BJ (cell line): ENCODE data around the gene CHRNA4. TPM values are rescaled to one million over a fixed set of nuclear protein-coding genes. Genes with fewer than 3 reads are reported as not detected.

Source experiments
- CTCF ChIA-PET: fragments of 350-600 bp; formaldehyde crosslinking; extraction: SDS; loops from one replicate; lab custom pipeline; 2021; ENCODE audit warnings: antibody characterized with exemption, inconsistent platforms; lab: Yijun Ruan, JAX
- POLR2A ChIA-PET: fragments of 300-600 bp; sonication (Branson Sonifier 250); formaldehyde crosslinking; extraction: SDS; loops from one replicate; lab custom pipeline; 2021; ENCODE audit warnings: antibody characterized with exemption; lab: Charles Lee
- DNase-seq: peaks from one replicate; pipeline ENCODE4 v3.0.0-alpha.2; 2011; ENCODE audit warnings: low read depth
- H3K27me3 ChIP-seq: 2 replicates; pipeline ENCODE4 v1.6.0; 2011; ENCODE audit warnings: low read length; ENCODE audit not compliant: control insufficient read depth, insufficient read depth
- H3K36me3 ChIP-seq: 2 replicates; pipeline ENCODE4 v1.5.1; 2011; ENCODE audit warnings: low read length; ENCODE audit not compliant: control insufficient read depth, insufficient read depth
- H3K4me3 ChIP-seq: 2 replicates; pipeline ENCODE4 v1.5.1; 2011; ENCODE audit warnings: low read depth, mild to moderate bottlenecking, control low read depth, low read length
- CTCF ChIP-seq: IDR thresholded peaks from 2 replicates; pipeline ENCODE4 v1.5.1; 2011; ENCODE audit warnings: low read depth, mild to moderate bottlenecking, control low read depth, inconsistent platforms, low read length, moderate library complexity; ENCODE audit not compliant: insufficient read depth
- polyA plus RNA-seq: library from polyadenylated mRNA; depleted of rRNA; stranded (reverse); fragments of >200 nt; gene quantifications from 2 replicates; pipeline ENCODE4 v1.2.3, GENCODE V29; 2011

The CHRNA4 gene
- polyA plus RNA-seq, 1 experiment, result not detected

GRCh38 chr20:63320616-63321147 lies 40.5 kb downstream of the CHRNA4 start:
- ChIA-PET CTCF (interaction anchor here (2.1 kb wide), 1 partner anchor 11 kb away, joined by 14 read pairs; no protein-coding TSS in a partner anchor), POLR2A (no interaction called here)

GRCh38 chr20:63320041-63320511 lies 41.1 kb downstream of the CHRNA4 start:
- Histone ChIP-seq H3K36me3 (no peaks in the 10 kb centered on the region), H3K4me3 (no peak overlapping the region), H3K27me3 (peaks cover 5% of the 10 kb centered on the region)
- TF ChIP-seq CTCF, result no peak
- CTCF ChIA-PET, result interaction anchor here (3.4 kb wide), 1 partner anchor 10 kb away, joined by 26 read pairs; no protein-coding TSS in a partner anchor
- DNase-seq, result no peak
- POLR2A ChIA-PET, result no interaction called here

More at GRCh38 chr20:63320616-63321147, 40.5 kb downstream of the CHRNA4 start:
- Histone ChIP-seq H3K4me3 (no peak overlapping the region), H3K36me3 (no peaks in the 10 kb centered on the region), H3K27me3 (peaks cover 5% of the 10 kb centered on the region)
- no peak for DNase-seq
- TF ChIP-seq CTCF, result no peak

GRCh38 chr20:63319164-63320040 lies 41.7 kb downstream of the CHRNA4 start:
- ChIA-PET CTCF (interaction anchor here (3.4 kb wide), 1 partner anchor 10 kb away, joined by 26 read pairs; no protein-coding TSS in a partner anchor), POLR2A (no interaction called here)
- Histone ChIP-seq H3K27me3 (peaks cover 5% of the 10 kb centered on the region), H3K4me3 (no peak overlapping the region), H3K36me3 (no peaks in the 10 kb centered on the region)
- TF ChIP-seq CTCF, result no peak
- DNase-seq, result no peak

- ChIA-PET POLR2A (no interaction called here), CTCF (interaction anchor here (3.4 kb wide), 1 partner anchor 9 kb away, joined by 26 read pairs; no protein-coding TSS in a partner anchor)
- DNase-seq, result no peak
These were observed 42.6 kb downstream of the CHRNA4 start for GRCh38 chr20:63318391-63319163.

More at GRCh38 chr20:63318391-63319163, 42.6 kb downstream of the CHRNA4 start:
- no peak overlapping the region for H3K4me3 ChIP-seq
- TF ChIP-seq CTCF, result no peak
- peaks cover 5% of the 10 kb centered on the region for H3K27me3 ChIP-seq
- H3K36me3 ChIP-seq, result no peaks in the 10 kb centered on the region
